H9 (cell line): ENCODE results near the gene ADAMTS2. TPM values are rescaled to one million over a fixed set of nuclear protein-coding genes. Genes with fewer than 3 reads are reported as not detected.

Source experiments
- DNase-seq: peaks from one replicate; pipeline ENCODE4 v3.0.0-alpha.2; 2017
- H2AFZ ChIP-seq: one replicate; pipeline ENCODE4 v1.6.1; 2013; ENCODE audit warnings: mild to moderate bottlenecking, low read length, control low read depth, moderate library complexity
- H2AK5ac ChIP-seq: 2 replicates; pipeline ENCODE4 v1.6.1; 2013; ENCODE audit warnings: low read length, control low read depth, mixed read lengths; ENCODE audit not compliant: insufficient read length
- H2BK120ac ChIP-seq: one replicate; pipeline ENCODE4 v1.6.1; 2013; ENCODE audit warnings: low read depth, mild to moderate bottlenecking, low read length, control low read depth, inconsistent platforms; ENCODE audit not compliant: poor library complexity, severe bottlenecking
- H2BK12ac ChIP-seq: 2 replicates; pipeline ENCODE4 v1.6.1; 2013; ENCODE audit warnings: low read length, control low read depth, mixed read lengths, low read depth; ENCODE audit not compliant: insufficient read length
- H2BK15ac ChIP-seq: 2 replicates; pipeline ENCODE4 v1.6.1; 2013; ENCODE audit warnings: low read depth, low read length, control low read depth
- H2BK20ac ChIP-seq: one replicate; pipeline ENCODE4 v1.6.1; 2013; ENCODE audit warnings: low read depth, mild to moderate bottlenecking, low read length, control low read depth, inconsistent platforms; ENCODE audit not compliant: poor library complexity, severe bottlenecking
- H2BK5ac ChIP-seq: 2 replicates; pipeline ENCODE4 v1.6.1; 2013; ENCODE audit warnings: low read length, control low read depth, mixed read lengths; ENCODE audit not compliant: insufficient read length
- H3K14ac ChIP-seq: 2 replicates; pipeline ENCODE4 v1.6.1; 2013; ENCODE audit warnings: low read length, control low read depth; ENCODE audit not compliant: insufficient read depth
- H3K18ac ChIP-seq: 2 replicates; pipeline ENCODE4 v1.6.1; 2013; ENCODE audit warnings: low read depth, mild to moderate bottlenecking, mixed read lengths, low read length, control low read depth; ENCODE audit not compliant: insufficient read length
- H3K23ac ChIP-seq: 2 replicates; pipeline ENCODE4 v1.6.1; 2013; ENCODE audit warnings: low read length, control low read depth, mixed read lengths, low read depth; ENCODE audit not compliant: insufficient read length
- H3K23me2 ChIP-seq: 2 replicates; pipeline ENCODE4 v1.6.1; 2013; ENCODE audit warnings: low read depth, mild to moderate bottlenecking, mixed read lengths, low read length, control low read depth; ENCODE audit not compliant: insufficient read length, poor library complexity, severe bottlenecking
- H3K27ac ChIP-seq: 2 replicates; pipeline ENCODE4 v1.5.1; 2013; ENCODE audit warnings: low read length, control low read depth, mixed read lengths, low read depth; ENCODE audit not compliant: insufficient read length
- H3K27me3 ChIP-seq: 2 replicates; pipeline ENCODE4 v1.6.1; 2013; ENCODE audit warnings: low read length, control low read depth, inconsistent platforms; ENCODE audit not compliant: insufficient read depth
- H3K4ac ChIP-seq: 2 replicates; pipeline ENCODE4 v1.6.1; 2013; ENCODE audit warnings: low read depth, mild to moderate bottlenecking, control low read depth, inconsistent platforms, low read length, moderate library complexity
- H3K4me1 ChIP-seq: 2 replicates; pipeline ENCODE4 v1.6.1; 2013; ENCODE audit warnings: low read length, control low read depth, inconsistent platforms; ENCODE audit not compliant: insufficient read depth
- H3K4me2 ChIP-seq: 2 replicates; pipeline ENCODE4 v1.6.1; 2013; ENCODE audit warnings: low read length, control low read depth, mixed read lengths; ENCODE audit not compliant: insufficient read length, insufficient read depth
- H3K56ac ChIP-seq: 2 replicates; pipeline ENCODE4 v1.6.1; 2013; ENCODE audit warnings: low read depth, mild to moderate bottlenecking, mixed read lengths, low read length, control low read depth; ENCODE audit not compliant: insufficient read length
- H3K79me1 ChIP-seq: 2 replicates; pipeline ENCODE4 v1.6.1; 2013; ENCODE audit warnings: low read depth, mild to moderate bottlenecking, moderate library complexity, low read length, control low read depth, inconsistent platforms; ENCODE audit not compliant: insufficient read depth, poor library complexity, severe bottlenecking
- H3K79me2 ChIP-seq: 2 replicates; pipeline ENCODE4 v1.6.1; 2013; ENCODE audit warnings: low read length, control low read depth, inconsistent platforms; ENCODE audit not compliant: insufficient read depth
- H3K9ac ChIP-seq: 2 replicates; pipeline ENCODE4 v1.6.1; 2013; ENCODE audit warnings: low read length, control low read depth, mixed read lengths; ENCODE audit not compliant: insufficient read length; ENCODE audit errors: extremely low read depth
- H3K9me3 ChIP-seq: one replicate; pipeline ENCODE4 v1.6.1; 2013; ENCODE audit warnings: low read depth, low read length, inconsistent platforms; ENCODE audit not compliant: control insufficient read depth
- H3T11ph ChIP-seq: one replicate; pipeline ENCODE4 v1.6.1; 2013; ENCODE audit warnings: mild to moderate bottlenecking, low read length, control low read depth, inconsistent platforms
- H4K20me1 ChIP-seq: one replicate; pipeline ENCODE4 v1.6.1; 2013; ENCODE audit not compliant: control insufficient read depth, insufficient read length, insufficient read depth
- H4K5ac ChIP-seq: 2 replicates; pipeline ENCODE4 v1.6.1; 2013; ENCODE audit warnings: low read depth, mild to moderate bottlenecking, mixed read lengths, low read length, control low read depth; ENCODE audit not compliant: insufficient read length
- H4K8ac ChIP-seq: replicated peaks from 2 replicates; pipeline ENCODE4 v1.6.1; 2013; ENCODE audit warnings: low read length, control low read depth, mixed read lengths, low read depth; ENCODE audit not compliant: insufficient read length
- H4K91ac ChIP-seq: 2 replicates; pipeline ENCODE4 v1.6.1; 2013; ENCODE audit warnings: low read depth, mild to moderate bottlenecking, moderate library complexity, mixed read lengths, low read length, control low read depth; ENCODE audit not compliant: insufficient read length
- H3K27ac Mint-ChIP-seq, 3 experiments: 2 replicates in 2 of 3; 3 replicates in 1 of 3; pipeline ENCODE4 v1.8.0; 2020 to 2021; ENCODE audit warnings: mixed read lengths in 3 of 3, mild to moderate bottlenecking in 1 of 3, moderate library complexity in 1 of 3
- H3K27me3 Mint-ChIP-seq: 2 replicates; pipeline ENCODE4 v1.8.0; 2021; ENCODE audit warnings: low read depth, mild to moderate bottlenecking, moderate library complexity, mixed read lengths
- H3K36me3 Mint-ChIP-seq, 3 experiments: 2 replicates in 2 of 3; 3 replicates in 1 of 3; pipeline ENCODE4 v1.8.0; 2020 to 2021; ENCODE audit warnings: low read depth in 3 of 3, mixed read lengths in 3 of 3; ENCODE audit not compliant: insufficient read depth in 1 of 3
- H3K4me1 Mint-ChIP-seq, 2 experiments: 2 replicates each; pipeline ENCODE4 v1.8.0; 2020; ENCODE audit warnings: mixed read lengths in 2 of 2
- H3K4me3 Mint-ChIP-seq, 2 experiments: 2 replicates in 1 of 2; 3 replicates in 1 of 2; pipeline ENCODE4 v1.8.0; 2020 to 2021; ENCODE audit warnings: mild to moderate bottlenecking in 2 of 2, mixed read lengths in 2 of 2, moderate library complexity in 1 of 2
- H3K9me3 Mint-ChIP-seq, 2 experiments: 2 replicates in 1 of 2; 3 replicates in 1 of 2; pipeline ENCODE4 v1.8.0; 2020; ENCODE audit warnings: mild to moderate bottlenecking in 2 of 2, mixed read lengths in 2 of 2, moderate library complexity in 1 of 2
- WGBS: extraction: QIAGEN DNeasy Blood & Tissue Kit; methylation state at CpG from one replicate; pipeline ENCODE4 v1.1.7; 2013; ENCODE audit warnings: missing lambda C conversion rate, low lambda C conversion rate, mixed read lengths; ENCODE audit not compliant: insufficient read length; ENCODE audit errors: extremely low coverage; 5-methylcytosine and 5-hydroxymethylcytosine counted together
- total RNA-seq: library from RNA; stranded (reverse); gene quantifications from 2 replicates; pipeline ENCODE4 v1.2.1, GENCODE V29; 2021
- TF ChIP-seq, protein P1 (sequence below): fragments of 200-600 bp; sonication (generic); conservative IDR thresholded peaks from 3 replicates; pipeline ENCODE4 v1.8.0; 2021; ENCODE audit warnings: antibody characterized with exemption, mild to moderate bottlenecking

Gene ADAMTS2
- total RNA-seq, 1 experiment from 2014 or later, result 5.4 TPM

DNA sequence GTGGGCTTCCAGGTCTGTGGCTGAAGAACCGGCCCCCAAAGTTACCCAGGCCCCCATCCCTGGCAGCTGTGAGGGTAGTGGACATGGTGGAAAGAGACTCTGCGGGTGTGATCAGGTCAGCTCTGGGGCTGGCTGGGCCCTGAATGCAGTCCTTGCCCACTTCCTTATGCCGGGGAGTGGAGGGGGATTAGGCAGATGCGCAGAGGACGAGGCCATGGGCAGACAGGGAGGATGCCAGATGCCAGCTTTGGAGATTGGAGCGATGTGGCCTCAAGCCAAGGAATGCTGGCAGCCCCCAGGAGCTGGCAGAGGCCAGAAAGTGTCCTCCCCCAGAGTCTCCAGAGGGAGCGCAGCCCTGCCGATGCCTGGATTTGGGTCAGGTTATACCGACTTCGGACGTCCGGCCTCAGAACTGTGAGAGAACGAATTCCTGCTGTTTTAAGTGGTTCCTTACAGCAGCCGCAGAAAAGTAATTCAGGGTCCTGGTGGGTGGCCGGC is 69.8 kb downstream of the ADAMTS2 start:
- Histone ChIP-seq H4K91ac (no peak overlapping the region), H3K14ac (no peak overlapping the region), H3K4me1 (no peaks in the 10 kb centered on the region), H3K9me3 (no peaks in the 10 kb centered on the region), H3K4ac (no peak overlapping the region), H4K20me1 (no peaks in the 10 kb centered on the region), H3K4me2 (no peak overlapping the region), H3K23me2 (no peaks in the 10 kb centered on the region), H3K27me3 (no peaks in the 10 kb centered on the region), H2AK5ac (no peak overlapping the region), H3K9ac (no peak overlapping the region), H3K18ac (no peak overlapping the region), H4K5ac (no peak overlapping the region), H2BK20ac (no peak overlapping the region), H2BK15ac (no peak overlapping the region), H2BK120ac (no peak overlapping the region), H3K27ac (no peak overlapping the region), H3K56ac (no peak overlapping the region), H4K8ac (no peak overlapping the region), H3K79me1 (no peaks in the 10 kb centered on the region), H3K79me2 (no peaks in the 10 kb centered on the region), H3T11ph (no peak overlapping the region), H3K23ac (no peak overlapping the region), H2AFZ (no peak overlapping the region), H2BK12ac (no peak overlapping the region), H2BK5ac (no peak overlapping the region)
- Mint-ChIP-seq H3K36me3 (no peaks in the 10 kb centered on the region), H3K9me3 (peaks cover 2 to 3% of the 10 kb centered on the region in 2 experiments; a peak in 2 of 5 replicates), H3K27ac (no peak overlapping the region), H3K4me3 (no peak overlapping the region), H3K4me1 (peaks cover 7 to 17% of the 10 kb centered on the region in 2 experiments), H3K27me3 (no peaks in the 10 kb centered on the region; the same call in 1 of the 2 replicates)
- DNase-seq, result no peak
- WGBS, result no CpG with 5 or more reads among the region's 15 CpGs
- TF ChIP-seq, protein P1, sequence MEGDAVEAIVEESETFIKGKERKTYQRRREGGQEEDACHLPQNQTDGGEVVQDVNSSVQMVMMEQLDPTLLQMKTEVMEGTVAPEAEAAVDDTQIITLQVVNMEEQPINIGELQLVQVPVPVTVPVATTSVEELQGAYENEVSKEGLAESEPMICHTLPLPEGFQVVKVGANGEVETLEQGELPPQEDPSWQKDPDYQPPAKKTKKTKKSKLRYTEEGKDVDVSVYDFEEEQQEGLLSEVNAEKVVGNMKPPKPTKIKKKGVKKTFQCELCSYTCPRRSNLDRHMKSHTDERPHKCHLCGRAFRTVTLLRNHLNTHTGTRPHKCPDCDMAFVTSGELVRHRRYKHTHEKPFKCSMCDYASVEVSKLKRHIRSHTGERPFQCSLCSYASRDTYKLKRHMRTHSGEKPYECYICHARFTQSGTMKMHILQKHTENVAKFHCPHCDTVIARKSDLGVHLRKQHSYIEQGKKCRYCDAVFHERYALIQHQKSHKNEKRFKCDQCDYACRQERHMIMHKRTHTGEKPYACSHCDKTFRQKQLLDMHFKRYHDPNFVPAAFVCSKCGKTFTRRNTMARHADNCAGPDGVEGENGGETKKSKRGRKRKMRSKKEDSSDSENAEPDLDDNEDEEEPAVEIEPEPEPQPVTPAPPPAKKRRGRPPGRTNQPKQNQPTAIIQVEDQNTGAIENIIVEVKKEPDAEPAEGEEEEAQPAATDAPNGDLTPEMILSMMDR, result no peak
